ENCODE data around the gene MYO3B. TPM values are rescaled to one million over a fixed set of nuclear protein-coding genes. Genes with fewer than 3 reads are reported as not detected.

The MYO3B gene
- total RNA-seq, 3 donors from 2014 or later (not counting 1 experiment from before 2014, with no cell fraction given) = 0.68 to 0.88 (median 0.75) TPM

- intact Hi-C loops (cut with micrococcal nuclease) = no loop called here
- Mint-ChIP-seq H3K4me1 (peaks cover 9 to 12% of the 10 kb centered on the region in 2 donors), H3K9me3 (no peaks in the 10 kb centered on the region), H3K27me3 (ENCODE audit: low read depth in 2 of 2) (peaks cover 21 to 46% of the 10 kb centered on the region in 2 donors), H3K27ac (no peak overlapping the region), H3K4me3 (no peak overlapping the region), H3K36me3 (no peaks in the 10 kb centered on the region)
- peaks cover 12% of the 10 kb centered on the region for H3K4me1 ChIP-seq (ENCODE audit: control insufficient read depth, insufficient read depth, low read length)
- no peaks in the 10 kb centered on the region for H3K9me3 ChIP-seq (ENCODE audit: control insufficient read depth, insufficient read depth, low read length)
- H3K27ac ChIP-seq (ENCODE audit: low read length) = no peak overlapping the region
- no peaks in the 10 kb centered on the region for H3K36me3 ChIP-seq (ENCODE audit: control insufficient read depth, insufficient read depth, low read length)
- ATAC-seq (no peak), DNase-seq (no peak)
- 87% methylated on average over 13 of the region's 14 CpGs for WGBS (ENCODE audit: insufficient coverage)
- H3K4me3 ChIP-seq (ENCODE audit: low read length) = no peak overlapping the region
- TF ChIP-seq, protein P1, sequence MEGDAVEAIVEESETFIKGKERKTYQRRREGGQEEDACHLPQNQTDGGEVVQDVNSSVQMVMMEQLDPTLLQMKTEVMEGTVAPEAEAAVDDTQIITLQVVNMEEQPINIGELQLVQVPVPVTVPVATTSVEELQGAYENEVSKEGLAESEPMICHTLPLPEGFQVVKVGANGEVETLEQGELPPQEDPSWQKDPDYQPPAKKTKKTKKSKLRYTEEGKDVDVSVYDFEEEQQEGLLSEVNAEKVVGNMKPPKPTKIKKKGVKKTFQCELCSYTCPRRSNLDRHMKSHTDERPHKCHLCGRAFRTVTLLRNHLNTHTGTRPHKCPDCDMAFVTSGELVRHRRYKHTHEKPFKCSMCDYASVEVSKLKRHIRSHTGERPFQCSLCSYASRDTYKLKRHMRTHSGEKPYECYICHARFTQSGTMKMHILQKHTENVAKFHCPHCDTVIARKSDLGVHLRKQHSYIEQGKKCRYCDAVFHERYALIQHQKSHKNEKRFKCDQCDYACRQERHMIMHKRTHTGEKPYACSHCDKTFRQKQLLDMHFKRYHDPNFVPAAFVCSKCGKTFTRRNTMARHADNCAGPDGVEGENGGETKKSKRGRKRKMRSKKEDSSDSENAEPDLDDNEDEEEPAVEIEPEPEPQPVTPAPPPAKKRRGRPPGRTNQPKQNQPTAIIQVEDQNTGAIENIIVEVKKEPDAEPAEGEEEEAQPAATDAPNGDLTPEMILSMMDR (IDR thresholded peaks at IDR 0.05) = no peak
- H3K27me3 ChIP-seq (ENCODE audit: control insufficient read depth, insufficient read depth, low read length) = no peaks in the 10 kb centered on the region
Observed at GRCh38 chr2:170503971-170504809, 326.2 kb downstream of the MYO3B start.

DNA sequence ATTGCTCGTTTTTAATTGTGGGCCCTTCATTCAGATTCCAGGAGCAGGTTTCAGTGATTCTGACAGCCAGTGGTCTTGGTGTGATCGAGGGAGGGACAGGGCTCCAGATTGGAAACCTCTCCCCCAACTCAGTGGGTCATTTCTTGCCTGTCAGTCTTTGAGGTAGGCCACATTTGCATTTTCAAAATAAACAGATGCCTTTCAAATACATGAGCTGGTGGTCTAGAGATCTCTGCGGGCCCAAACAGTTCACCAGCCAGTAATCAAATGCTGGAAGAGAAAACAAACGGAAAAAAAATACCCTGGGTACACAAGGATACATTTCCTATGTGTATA is 326.8 kb downstream of the MYO3B start:
- no peaks in the 10 kb centered on the region for H3K36me3 ChIP-seq (ENCODE audit: control insufficient read depth, insufficient read depth, low read length)
- Mint-ChIP-seq H3K27ac (no peak overlapping the region), H3K9me3 (no peaks in the 10 kb centered on the region), H3K4me1 (peaks cover 9 to 12% of the 10 kb centered on the region in 2 donors), H3K36me3 (no peaks in the 10 kb centered on the region), H3K4me3 (no peak overlapping the region), H3K27me3 (ENCODE audit: low read depth in 2 of 2) (peaks cover 20 to 50% of the 10 kb centered on the region in 2 donors)
- no peaks in the 10 kb centered on the region for H3K27me3 ChIP-seq (ENCODE audit: control insufficient read depth, insufficient read depth, low read length)
- no peak overlapping the region for H3K27ac ChIP-seq (ENCODE audit: low read length)
- ATAC-seq (no peak), DNase-seq (no peak)
- no peak overlapping the region for H3K4me3 ChIP-seq (ENCODE audit: low read length)
- WGBS (ENCODE audit: insufficient coverage) = 83% methylated on average over 4 of the region's 4 CpGs
- H3K9me3 ChIP-seq (ENCODE audit: control insufficient read depth, insufficient read depth, low read length) = no peaks in the 10 kb centered on the region
- TF ChIP-seq, protein P1 (IDR thresholded peaks at IDR 0.05) = no peak
- peaks cover 12% of the 10 kb centered on the region for H3K4me1 ChIP-seq (ENCODE audit: control insufficient read depth, insufficient read depth, low read length)
- intact Hi-C loops (cut with micrococcal nuclease) = no loop called here

GRCh38 chr2:170505631-170506275 is 327.8 kb downstream of the MYO3B start:
- DNase-seq = no peak
- intact Hi-C loops (cut with micrococcal nuclease) = no loop called here
- TF ChIP-seq, protein P1 (IDR thresholded peaks at IDR 0.05) = no peak
- H3K27ac Mint-ChIP-seq = no peak overlapping the region
- Histone ChIP-seq H3K4me3 (ENCODE audit: low read length) (no peak overlapping the region), H3K27ac (ENCODE audit: low read length) (no peak overlapping the region), H3K9me3 (ENCODE audit: control insufficient read depth, insufficient read depth, low read length) (no peaks in the 10 kb centered on the region), H3K27me3 (ENCODE audit: control insufficient read depth, insufficient read depth, low read length) (no peaks in the 10 kb centered on the region), H3K4me1 (ENCODE audit: control insufficient read depth, insufficient read depth, low read length) (peaks cover 12% of the 10 kb centered on the region), H3K36me3 (ENCODE audit: control insufficient read depth, insufficient read depth, low read length) (no peaks in the 10 kb centered on the region)
- peaks cover 17 to 52% of the 10 kb centered on the region in 2 donors for H3K27me3 Mint-ChIP-seq (ENCODE audit: low read depth in 2 of 2)
- no peak for ATAC-seq
- peaks cover 9 to 12% of the 10 kb centered on the region in 2 donors for H3K4me1 Mint-ChIP-seq
- WGBS (ENCODE audit: insufficient coverage) = 29% methylated on average over 3 of the region's 6 CpGs
- H3K9me3 Mint-ChIP-seq = no peaks in the 10 kb centered on the region
- H3K4me3 Mint-ChIP-seq = no peak overlapping the region
- H3K36me3 Mint-ChIP-seq = no peaks in the 10 kb centered on the region
